H9 (cell line): ENCODE measurements around the gene TNIP1. TPM values are rescaled to one million over a fixed set of nuclear protein-coding genes. Genes with fewer than 3 reads are reported as not detected.

Experiments used
- DNase-seq: peaks from one replicate; pipeline ENCODE4 v3.0.0-alpha.2; 2017
- H2AFZ ChIP-seq: one replicate; pipeline ENCODE4 v1.6.1; 2013; ENCODE audit warnings: mild to moderate bottlenecking, low read length, control low read depth, moderate library complexity
- H2AK5ac ChIP-seq: 2 replicates; pipeline ENCODE4 v1.6.1; 2013; ENCODE audit warnings: low read length, control low read depth, mixed read lengths; ENCODE audit not compliant: insufficient read length
- H2BK120ac ChIP-seq: one replicate; pipeline ENCODE4 v1.6.1; 2013; ENCODE audit warnings: low read depth, mild to moderate bottlenecking, low read length, control low read depth, inconsistent platforms; ENCODE audit not compliant: poor library complexity, severe bottlenecking
- H2BK12ac ChIP-seq: 2 replicates; pipeline ENCODE4 v1.6.1; 2013; ENCODE audit warnings: low read length, control low read depth, mixed read lengths, low read depth; ENCODE audit not compliant: insufficient read length
- H2BK15ac ChIP-seq: 2 replicates; pipeline ENCODE4 v1.6.1; 2013; ENCODE audit warnings: low read depth, low read length, control low read depth
- H2BK20ac ChIP-seq: one replicate; pipeline ENCODE4 v1.6.1; 2013; ENCODE audit warnings: low read depth, mild to moderate bottlenecking, low read length, control low read depth, inconsistent platforms; ENCODE audit not compliant: poor library complexity, severe bottlenecking
- H2BK5ac ChIP-seq: 2 replicates; pipeline ENCODE4 v1.6.1; 2013; ENCODE audit warnings: low read length, control low read depth, mixed read lengths; ENCODE audit not compliant: insufficient read length
- H3K14ac ChIP-seq: 2 replicates; pipeline ENCODE4 v1.6.1; 2013; ENCODE audit warnings: low read length, control low read depth; ENCODE audit not compliant: insufficient read depth
- H3K18ac ChIP-seq: 2 replicates; pipeline ENCODE4 v1.6.1; 2013; ENCODE audit warnings: low read depth, mild to moderate bottlenecking, mixed read lengths, low read length, control low read depth; ENCODE audit not compliant: insufficient read length
- H3K23ac ChIP-seq: 2 replicates; pipeline ENCODE4 v1.6.1; 2013; ENCODE audit warnings: low read length, control low read depth, mixed read lengths, low read depth; ENCODE audit not compliant: insufficient read length
- H3K23me2 ChIP-seq: 2 replicates; pipeline ENCODE4 v1.6.1; 2013; ENCODE audit warnings: low read depth, mild to moderate bottlenecking, mixed read lengths, low read length, control low read depth; ENCODE audit not compliant: insufficient read length, poor library complexity, severe bottlenecking
- H3K27ac ChIP-seq: 2 replicates; pipeline ENCODE4 v1.5.1; 2013; ENCODE audit warnings: low read length, control low read depth, mixed read lengths, low read depth; ENCODE audit not compliant: insufficient read length
- H3K27me3 ChIP-seq: 2 replicates; pipeline ENCODE4 v1.6.1; 2013; ENCODE audit warnings: low read length, control low read depth, inconsistent platforms; ENCODE audit not compliant: insufficient read depth
- H3K4ac ChIP-seq: 2 replicates; pipeline ENCODE4 v1.6.1; 2013; ENCODE audit warnings: low read depth, mild to moderate bottlenecking, control low read depth, inconsistent platforms, low read length, moderate library complexity
- H3K4me1 ChIP-seq: 2 replicates; pipeline ENCODE4 v1.6.1; 2013; ENCODE audit warnings: low read length, control low read depth, inconsistent platforms; ENCODE audit not compliant: insufficient read depth
- H3K4me2 ChIP-seq: 2 replicates; pipeline ENCODE4 v1.6.1; 2013; ENCODE audit warnings: low read length, control low read depth, mixed read lengths; ENCODE audit not compliant: insufficient read length, insufficient read depth
- H3K56ac ChIP-seq: 2 replicates; pipeline ENCODE4 v1.6.1; 2013; ENCODE audit warnings: low read depth, mild to moderate bottlenecking, mixed read lengths, low read length, control low read depth; ENCODE audit not compliant: insufficient read length
- H3K79me1 ChIP-seq: 2 replicates; pipeline ENCODE4 v1.6.1; 2013; ENCODE audit warnings: low read depth, mild to moderate bottlenecking, moderate library complexity, low read length, control low read depth, inconsistent platforms; ENCODE audit not compliant: insufficient read depth, poor library complexity, severe bottlenecking
- H3K79me2 ChIP-seq: 2 replicates; pipeline ENCODE4 v1.6.1; 2013; ENCODE audit warnings: low read length, control low read depth, inconsistent platforms; ENCODE audit not compliant: insufficient read depth
- H3K9ac ChIP-seq: 2 replicates; pipeline ENCODE4 v1.6.1; 2013; ENCODE audit warnings: low read length, control low read depth, mixed read lengths; ENCODE audit not compliant: insufficient read length; ENCODE audit errors: extremely low read depth
- H3K9me3 ChIP-seq: one replicate; pipeline ENCODE4 v1.6.1; 2013; ENCODE audit warnings: low read depth, low read length, inconsistent platforms; ENCODE audit not compliant: control insufficient read depth
- H3T11ph ChIP-seq: one replicate; pipeline ENCODE4 v1.6.1; 2013; ENCODE audit warnings: mild to moderate bottlenecking, low read length, control low read depth, inconsistent platforms
- H4K20me1 ChIP-seq: one replicate; pipeline ENCODE4 v1.6.1; 2013; ENCODE audit not compliant: control insufficient read depth, insufficient read length, insufficient read depth
- H4K5ac ChIP-seq: 2 replicates; pipeline ENCODE4 v1.6.1; 2013; ENCODE audit warnings: low read depth, mild to moderate bottlenecking, mixed read lengths, low read length, control low read depth; ENCODE audit not compliant: insufficient read length
- H4K8ac ChIP-seq: replicated peaks from 2 replicates; pipeline ENCODE4 v1.6.1; 2013; ENCODE audit warnings: low read length, control low read depth, mixed read lengths, low read depth; ENCODE audit not compliant: insufficient read length
- H4K91ac ChIP-seq: 2 replicates; pipeline ENCODE4 v1.6.1; 2013; ENCODE audit warnings: low read depth, mild to moderate bottlenecking, moderate library complexity, mixed read lengths, low read length, control low read depth; ENCODE audit not compliant: insufficient read length
- H3K27ac Mint-ChIP-seq, 3 experiments: 2 replicates in 2 of 3; 3 replicates in 1 of 3; pipeline ENCODE4 v1.8.0; 2020 to 2021; ENCODE audit warnings: mixed read lengths in 3 of 3, mild to moderate bottlenecking in 1 of 3, moderate library complexity in 1 of 3
- H3K27me3 Mint-ChIP-seq: 2 replicates; pipeline ENCODE4 v1.8.0; 2021; ENCODE audit warnings: low read depth, mild to moderate bottlenecking, moderate library complexity, mixed read lengths
- H3K36me3 Mint-ChIP-seq, 3 experiments: 2 replicates in 2 of 3; 3 replicates in 1 of 3; pipeline ENCODE4 v1.8.0; 2020 to 2021; ENCODE audit warnings: low read depth in 3 of 3, mixed read lengths in 3 of 3; ENCODE audit not compliant: insufficient read depth in 1 of 3
- H3K4me1 Mint-ChIP-seq, 2 experiments: 2 replicates each; pipeline ENCODE4 v1.8.0; 2020; ENCODE audit warnings: mixed read lengths in 2 of 2
- H3K4me3 Mint-ChIP-seq, 2 experiments: 2 replicates in 1 of 2; 3 replicates in 1 of 2; pipeline ENCODE4 v1.8.0; 2020 to 2021; ENCODE audit warnings: mild to moderate bottlenecking in 2 of 2, mixed read lengths in 2 of 2, moderate library complexity in 1 of 2
- H3K9me3 Mint-ChIP-seq, 2 experiments: 2 replicates in 1 of 2; 3 replicates in 1 of 2; pipeline ENCODE4 v1.8.0; 2020; ENCODE audit warnings: mild to moderate bottlenecking in 2 of 2, mixed read lengths in 2 of 2, moderate library complexity in 1 of 2
- WGBS: extraction: QIAGEN DNeasy Blood & Tissue Kit; methylation state at CpG from one replicate; pipeline ENCODE4 v1.1.7; 2013; ENCODE audit warnings: missing lambda C conversion rate, low lambda C conversion rate, mixed read lengths; ENCODE audit not compliant: insufficient read length; ENCODE audit errors: extremely low coverage; 5-methylcytosine and 5-hydroxymethylcytosine counted together
- total RNA-seq: library from RNA; stranded (reverse); gene quantifications from 2 replicates; pipeline ENCODE4 v1.2.1, GENCODE V29; 2021
- TF ChIP-seq, protein P1 (sequence below): fragments of 200-600 bp; sonication (generic); conservative IDR thresholded peaks from 3 replicates; pipeline ENCODE4 v1.8.0; 2021; ENCODE audit warnings: antibody characterized with exemption, mild to moderate bottlenecking

Gene TNIP1
- total RNA-seq, 1 experiment from 2014 or later: 40.8 TPM

DNA sequence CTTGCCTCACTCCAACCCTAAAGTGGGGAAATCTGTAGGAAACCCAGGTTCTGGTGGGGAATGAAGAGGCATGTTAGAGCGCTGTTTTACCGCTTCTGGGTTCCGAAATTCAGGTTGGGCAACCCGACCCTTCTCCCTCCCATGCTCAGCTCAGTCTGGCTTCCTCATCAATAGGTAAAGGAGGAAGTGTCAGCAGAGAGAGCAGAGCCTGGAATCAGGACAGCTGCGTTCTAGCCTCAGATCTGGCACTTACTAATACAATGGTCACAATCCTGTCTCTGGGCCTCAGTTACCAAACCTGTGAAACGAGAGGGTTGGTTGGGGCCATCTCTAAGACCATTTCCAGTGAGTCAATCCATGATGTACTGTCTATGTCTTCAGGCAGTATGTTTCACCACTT lies 16.2 kb upstream of the TNIP1 start:
- no CpG with 5 or more reads among the region's 6 CpGs for WGBS
- Histone ChIP-seq H2BK120ac (no peak overlapping the region), H2BK20ac (no peak overlapping the region), H3K4me2 (no peak overlapping the region), H3K27me3 (no peaks in the 10 kb centered on the region), H4K91ac (no peak overlapping the region), H4K8ac (no peak overlapping the region), H3K4me1 (peaks cover 2% of the 10 kb centered on the region; the same call in 1 of the 2 replicates), H3K9me3 (no peaks in the 10 kb centered on the region), H2AK5ac (no peak overlapping the region), H3K56ac (no peak overlapping the region), H3K18ac (no peak overlapping the region), H4K5ac (no peak overlapping the region), H3K4ac (no peak overlapping the region), H2BK15ac (no peak overlapping the region), H3K9ac (no peak overlapping the region), H3K79me1 (no peaks in the 10 kb centered on the region), H2BK12ac (no peak overlapping the region), H3T11ph (no peak overlapping the region), H2BK5ac (no peak overlapping the region), H3K14ac (no peak overlapping the region; the same call in 1 of the 2 replicates), H3K23ac (no peak overlapping the region), H3K27ac (no peak overlapping the region), H3K79me2 (no peaks in the 10 kb centered on the region), H2AFZ (no peak overlapping the region), H3K23me2 (no peaks in the 10 kb centered on the region), H4K20me1 (no peaks in the 10 kb centered on the region)
- H3K4me1 Mint-ChIP-seq: peaks cover 36 to 38% of the 10 kb centered on the region in 2 experiments
- no peaks in the 10 kb centered on the region for H3K9me3 Mint-ChIP-seq
- no peak for DNase-seq
- TF ChIP-seq, protein P1, sequence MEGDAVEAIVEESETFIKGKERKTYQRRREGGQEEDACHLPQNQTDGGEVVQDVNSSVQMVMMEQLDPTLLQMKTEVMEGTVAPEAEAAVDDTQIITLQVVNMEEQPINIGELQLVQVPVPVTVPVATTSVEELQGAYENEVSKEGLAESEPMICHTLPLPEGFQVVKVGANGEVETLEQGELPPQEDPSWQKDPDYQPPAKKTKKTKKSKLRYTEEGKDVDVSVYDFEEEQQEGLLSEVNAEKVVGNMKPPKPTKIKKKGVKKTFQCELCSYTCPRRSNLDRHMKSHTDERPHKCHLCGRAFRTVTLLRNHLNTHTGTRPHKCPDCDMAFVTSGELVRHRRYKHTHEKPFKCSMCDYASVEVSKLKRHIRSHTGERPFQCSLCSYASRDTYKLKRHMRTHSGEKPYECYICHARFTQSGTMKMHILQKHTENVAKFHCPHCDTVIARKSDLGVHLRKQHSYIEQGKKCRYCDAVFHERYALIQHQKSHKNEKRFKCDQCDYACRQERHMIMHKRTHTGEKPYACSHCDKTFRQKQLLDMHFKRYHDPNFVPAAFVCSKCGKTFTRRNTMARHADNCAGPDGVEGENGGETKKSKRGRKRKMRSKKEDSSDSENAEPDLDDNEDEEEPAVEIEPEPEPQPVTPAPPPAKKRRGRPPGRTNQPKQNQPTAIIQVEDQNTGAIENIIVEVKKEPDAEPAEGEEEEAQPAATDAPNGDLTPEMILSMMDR: no peak
- H3K36me3 Mint-ChIP-seq: peaks cover 2 to 8% (median 5%) of the 10 kb centered on the region in 3 experiments; a peak in 3 of 7 replicates
- H3K4me3 Mint-ChIP-seq: no peak overlapping the region
- H3K27me3 Mint-ChIP-seq: no peaks in the 10 kb centered on the region
- H3K27ac Mint-ChIP-seq: no peak overlapping the region
